AG04449 (cell line): ENCODE data around the gene SPTB.

Source experiments
- CTCF ChIA-PET: fragments of 350-600 bp; formaldehyde crosslinking; extraction: SDS; loops from one replicate; lab custom pipeline; 2021; ENCODE audit warnings: antibody characterized with exemption; lab: Yijun Ruan, JAX
- POLR2A ChIA-PET: fragments of 400-600, 350-600 bp; formaldehyde crosslinking; extraction: SDS; loops from one replicate; lab custom pipeline; 2020; ENCODE audit warnings: antibody characterized with exemption, inconsistent platforms; lab: Yijun Ruan, JAX
- DNase-seq: peaks from one replicate; pipeline ENCODE4 v3.0.0-alpha.2; 2010; ENCODE audit warnings: low read depth, low spot score
- H3K4me3 ChIP-seq: 2 replicates; pipeline ENCODE4 v1.5.1; 2011; ENCODE audit warnings: low read depth, mild to moderate bottlenecking, control low read depth, low read length
- TF ChIP-seq, protein P1 (sequence below): IDR thresholded peaks from one replicate; pipeline ENCODE4 v1.5.1; 2011; ENCODE audit warnings: mild to moderate bottlenecking, moderate library complexity, low read length, control low read depth, inconsistent platforms; ENCODE audit not compliant: insufficient read depth; ENCODE audit errors: missing control alignments

The SPTB gene

GRCh38 chr14:64762044-64763034 lies 117.4 kb downstream of the SPTB start:
- H3K4me3 ChIP-seq: no peak overlapping the region
- DNase-seq: peak; percentile 60
- TF ChIP-seq, protein P1, sequence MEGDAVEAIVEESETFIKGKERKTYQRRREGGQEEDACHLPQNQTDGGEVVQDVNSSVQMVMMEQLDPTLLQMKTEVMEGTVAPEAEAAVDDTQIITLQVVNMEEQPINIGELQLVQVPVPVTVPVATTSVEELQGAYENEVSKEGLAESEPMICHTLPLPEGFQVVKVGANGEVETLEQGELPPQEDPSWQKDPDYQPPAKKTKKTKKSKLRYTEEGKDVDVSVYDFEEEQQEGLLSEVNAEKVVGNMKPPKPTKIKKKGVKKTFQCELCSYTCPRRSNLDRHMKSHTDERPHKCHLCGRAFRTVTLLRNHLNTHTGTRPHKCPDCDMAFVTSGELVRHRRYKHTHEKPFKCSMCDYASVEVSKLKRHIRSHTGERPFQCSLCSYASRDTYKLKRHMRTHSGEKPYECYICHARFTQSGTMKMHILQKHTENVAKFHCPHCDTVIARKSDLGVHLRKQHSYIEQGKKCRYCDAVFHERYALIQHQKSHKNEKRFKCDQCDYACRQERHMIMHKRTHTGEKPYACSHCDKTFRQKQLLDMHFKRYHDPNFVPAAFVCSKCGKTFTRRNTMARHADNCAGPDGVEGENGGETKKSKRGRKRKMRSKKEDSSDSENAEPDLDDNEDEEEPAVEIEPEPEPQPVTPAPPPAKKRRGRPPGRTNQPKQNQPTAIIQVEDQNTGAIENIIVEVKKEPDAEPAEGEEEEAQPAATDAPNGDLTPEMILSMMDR: no peak
- CTCF ChIA-PET: interaction anchor here (0.8 to 7.8 kb wide), 25 partner anchors 10 to 222 kb away, joined by 3 to 181 read pairs (median 4); partner anchors contain the start of gene HSPA2
- POLR2A ChIA-PET: interaction anchor here (1.0 kb wide), 1 partner anchor 222 kb away, joined by 3 read pairs; the partner anchor contains the start of gene HSPA2

- CTCF ChIA-PET: interaction anchor here (0.6 to 7.8 kb wide), 29 partner anchors 9 to 417 kb away, joined by 3 to 181 read pairs (median 4); partner anchors contain the start of gene HSPA2
- no peak overlapping the region for H3K4me3 ChIP-seq
- POLR2A ChIA-PET: no interaction called here
- TF ChIP-seq, protein P1: no peak
- DNase-seq: no peak
Observed at GRCh38 chr14:64761441-64762043, 118.2 kb downstream of the SPTB start.

GRCh38 chr14:64760916-64761315 lies 118.8 kb downstream of the SPTB start:
- TF ChIP-seq, protein P1: no peak
- no peak overlapping the region for H3K4me3 ChIP-seq
- no peak for DNase-seq
- ChIA-PET CTCF (interaction anchor here (0.6 to 7.8 kb wide), 19 partner anchors 12 to 417 kb away, joined by 3 to 181 read pairs (median 4); partner anchors contain the start of gene HSPA2), POLR2A (no interaction called here)

DNA sequence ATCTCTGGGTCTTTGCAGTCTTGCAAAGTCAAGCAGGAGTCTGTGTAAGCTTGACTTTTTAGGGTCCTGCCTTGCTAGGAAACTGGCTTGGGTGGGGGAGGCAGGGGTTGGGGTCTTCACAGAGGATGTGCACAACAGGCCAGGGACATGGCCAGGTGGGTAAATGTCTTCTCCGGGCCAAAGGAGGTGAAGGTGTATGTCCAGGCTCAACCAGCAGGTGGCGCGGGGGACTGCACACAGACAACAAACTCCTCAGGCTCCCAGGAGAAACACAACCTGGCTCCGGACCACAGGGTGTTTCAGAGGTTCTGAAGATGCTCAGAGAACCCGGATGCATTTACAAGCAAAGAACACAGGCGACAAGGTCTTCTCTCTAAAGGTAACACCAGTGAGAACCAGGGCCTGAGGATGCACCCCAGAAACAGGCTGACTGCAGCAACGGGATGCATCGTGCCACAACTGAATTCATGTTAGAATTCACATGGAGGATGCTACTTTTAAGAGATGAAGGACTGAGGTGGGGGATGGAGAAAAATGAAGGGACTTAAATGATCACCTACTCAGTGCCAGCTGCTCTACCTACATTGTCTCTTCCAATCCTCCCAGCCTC lies 119.5 kb downstream of the SPTB start:
- ChIA-PET CTCF (interaction anchor here (0.7 to 7.8 kb wide), 25 partner anchors 8 to 423 kb away, joined by 3 to 181 read pairs (median 5); partner anchors contain the start of gene PLEKHG3), POLR2A (no interaction called here)
- TF ChIP-seq, protein P1: peak; percentile 74
- no peak for DNase-seq
- H3K4me3 ChIP-seq: no peak overlapping the region

GRCh38 chr14:64759555-64759938 lies 120.2 kb downstream of the SPTB start:
- POLR2A ChIA-PET: interaction anchor here (1.0 kb wide), 1 partner anchor 52 kb away, joined by 3 read pairs; no protein-coding TSS in a partner anchor
- CTCF ChIA-PET: interaction anchor here (0.7 to 7.8 kb wide), 26 partner anchors 8 to 422 kb away, joined by 3 to 181 read pairs (median 4); partner anchors contain the start of gene PLEKHG3

More at GRCh38 chr14:64759555-64759938, 120.2 kb downstream of the SPTB start:
- no peak overlapping the region for H3K4me3 ChIP-seq
- TF ChIP-seq, protein P1: no peak
- DNase-seq: no peak
